Bronchial epithelial cell (primary cell): ENCODE results near the gene ZNF521. TPM values are rescaled to one million over a fixed set of nuclear protein-coding genes. Genes with fewer than 3 reads are reported as not detected.

Experiments
- DNase-seq: peaks from one replicate; pipeline ENCODE4 v3.0.0-alpha.2; 2010; ENCODE audit warnings: low read depth
- FAIRE-seq: peaks from 2 replicates; lab custom pipeline; 2011; peaks lifted over from hg19 to GRCh38; lab: Jason Lieb, UNC
- H3K27me3 ChIP-seq: 2 replicates; pipeline ENCODE4 v1.5.1; 2011; ENCODE audit warnings: low read length; ENCODE audit not compliant: control insufficient read depth, insufficient read depth
- H3K36me3 ChIP-seq: 2 replicates; pipeline ENCODE4 v1.5.1; 2011; ENCODE audit warnings: low read length; ENCODE audit not compliant: control insufficient read depth, insufficient read depth
- H3K4me3 ChIP-seq: 2 replicates; pipeline ENCODE4 v1.5.1; 2011; ENCODE audit warnings: mild to moderate bottlenecking, low read depth, low read length, control low read depth
- CTCF ChIP-seq: IDR thresholded peaks from 2 replicates; pipeline ENCODE4 v1.5.1; 2011; ENCODE audit warnings: mild to moderate bottlenecking, moderate library complexity, low read length, control low read depth, inconsistent platforms; ENCODE audit not compliant: insufficient read depth, severe bottlenecking
- total RNA-seq: library from RNA; depleted of rRNA; stranded (reverse); fragments of >200 nt; gene quantifications from 2 replicates; pipeline ENCODE4 v1.2.1, GENCODE V29; 2014

The ZNF521 gene
- total RNA-seq, 1 donor from 2014 or later = 0.53 TPM

DNA sequence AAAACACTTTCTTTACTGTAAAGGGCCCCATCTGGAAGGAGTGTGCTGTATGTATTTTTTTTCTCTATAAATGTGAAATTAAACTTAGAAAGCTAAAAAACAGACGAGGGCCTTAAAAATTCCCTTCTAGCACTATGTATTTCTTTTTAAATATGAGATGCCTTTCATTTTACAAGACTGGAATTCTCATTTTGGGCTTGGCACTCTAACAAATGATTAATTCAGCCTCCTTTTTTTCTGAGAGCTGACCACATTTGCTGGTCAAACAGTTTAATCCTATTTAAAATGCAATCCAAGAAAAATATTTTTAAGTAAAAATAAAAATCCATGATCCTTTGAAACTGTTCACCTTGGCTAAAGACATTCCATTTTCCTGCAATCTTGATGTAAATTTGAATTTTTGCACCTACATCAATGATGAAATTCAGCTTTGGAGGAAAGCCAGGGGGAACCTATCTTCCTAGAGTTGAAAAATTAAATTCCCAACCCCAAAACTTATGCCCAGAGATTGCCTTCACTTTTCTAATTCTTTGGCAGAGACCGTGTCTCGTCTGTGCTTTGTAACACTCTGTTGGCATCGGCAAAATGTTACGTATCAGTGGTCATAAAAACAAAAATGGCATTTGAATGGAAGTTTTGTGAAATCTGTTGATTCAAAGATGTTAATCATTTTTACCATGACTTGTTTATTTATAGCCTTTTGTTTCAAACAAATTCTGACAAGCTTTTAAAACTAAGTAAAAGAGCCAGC, 284.5 kb downstream of the ZNF521 start:
- no peak for TF ChIP-seq CTCF
- FAIRE-seq = no peak
- no peaks in the 10 kb centered on the region for H3K36me3 ChIP-seq
- peaks cover 2% of the 10 kb centered on the region for H3K27me3 ChIP-seq
- H3K4me3 ChIP-seq = no peak overlapping the region
- no peak for DNase-seq

GRCh38 chr18:25066516-25066915, 285.4 kb downstream of the ZNF521 start:
- TF ChIP-seq CTCF = no peak
- Histone ChIP-seq H3K36me3 (no peaks in the 10 kb centered on the region), H3K4me3 (no peak overlapping the region), H3K27me3 (peaks cover 2% of the 10 kb centered on the region)
- DNase-seq (no peak), FAIRE-seq (no peak)

DNA sequence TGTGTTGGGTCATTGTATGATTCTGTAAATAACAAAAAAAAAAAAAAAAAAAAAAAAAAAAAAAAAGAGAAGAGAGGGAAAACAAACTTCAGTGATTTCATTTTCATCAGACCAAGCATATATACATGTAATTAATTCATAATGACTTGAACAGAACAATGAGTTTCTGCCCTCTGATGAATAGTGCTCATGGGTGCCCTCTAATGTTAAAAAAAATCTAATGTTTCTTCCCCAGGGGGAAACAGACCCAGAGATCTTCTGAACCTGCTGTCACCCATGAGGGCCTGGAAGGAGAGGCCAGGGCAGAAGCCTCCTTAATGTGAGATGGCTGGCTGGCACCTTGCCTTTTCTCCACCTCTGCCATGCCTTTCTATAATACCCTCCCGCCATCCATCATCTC, 289.2 kb downstream of the ZNF521 start:
- Histone ChIP-seq H3K36me3 (no peaks in the 10 kb centered on the region), H3K27me3 (no peaks in the 10 kb centered on the region), H3K4me3 (no peak overlapping the region)
- no peak for FAIRE-seq
- no peak for DNase-seq
- peak; percentile 6 for TF ChIP-seq CTCF

DNA sequence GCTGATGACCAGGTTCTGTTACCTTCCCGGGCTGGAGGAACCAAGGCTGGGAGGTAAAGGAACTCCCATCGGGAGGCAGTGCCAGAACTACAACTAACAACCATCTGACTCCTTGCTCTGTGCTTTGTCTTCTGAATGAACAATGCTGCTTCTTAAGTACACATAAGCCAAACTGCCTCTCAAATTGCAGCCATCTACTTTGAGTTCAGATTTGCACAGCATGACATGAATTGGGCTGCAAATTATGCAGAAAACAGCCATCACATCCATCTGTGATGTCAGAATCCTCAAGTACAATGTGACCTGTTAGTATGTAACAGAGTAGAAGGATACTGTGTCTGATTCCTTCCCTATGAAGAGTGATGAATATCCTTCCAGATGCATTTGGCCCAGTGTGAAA, 290.6 kb downstream of the ZNF521 start:
- Histone ChIP-seq H3K27me3 (no peaks in the 10 kb centered on the region), H3K36me3 (no peaks in the 10 kb centered on the region), H3K4me3 (no peak overlapping the region)
- DNase-seq = no peak
- FAIRE-seq = no peak
- no peak for TF ChIP-seq CTCF

DNA sequence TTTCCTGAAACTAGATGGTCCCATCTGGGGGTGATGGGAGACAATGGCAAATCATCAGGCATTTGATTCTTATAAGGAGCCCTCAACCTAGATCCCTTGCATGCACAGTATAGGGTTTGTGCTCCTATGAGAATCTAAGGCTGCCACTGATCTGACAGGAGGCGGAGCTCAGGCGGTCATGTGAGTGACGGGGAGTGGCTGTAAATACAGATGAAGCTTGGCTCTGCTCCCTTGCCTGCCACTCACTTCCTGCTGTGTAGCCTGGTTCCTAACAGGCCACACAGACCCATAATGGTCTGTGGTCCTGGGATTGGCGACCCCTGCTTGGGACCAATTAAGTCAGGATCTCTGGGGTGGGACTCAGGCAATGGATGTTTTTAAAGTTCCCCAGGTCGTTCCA, 293.4 kb downstream of the ZNF521 start:
- DNase-seq (no peak), FAIRE-seq (no peak)
- Histone ChIP-seq H3K27me3 (no peaks in the 10 kb centered on the region), H3K36me3 (no peaks in the 10 kb centered on the region), H3K4me3 (no peak overlapping the region)
- no peak for TF ChIP-seq CTCF

DNA sequence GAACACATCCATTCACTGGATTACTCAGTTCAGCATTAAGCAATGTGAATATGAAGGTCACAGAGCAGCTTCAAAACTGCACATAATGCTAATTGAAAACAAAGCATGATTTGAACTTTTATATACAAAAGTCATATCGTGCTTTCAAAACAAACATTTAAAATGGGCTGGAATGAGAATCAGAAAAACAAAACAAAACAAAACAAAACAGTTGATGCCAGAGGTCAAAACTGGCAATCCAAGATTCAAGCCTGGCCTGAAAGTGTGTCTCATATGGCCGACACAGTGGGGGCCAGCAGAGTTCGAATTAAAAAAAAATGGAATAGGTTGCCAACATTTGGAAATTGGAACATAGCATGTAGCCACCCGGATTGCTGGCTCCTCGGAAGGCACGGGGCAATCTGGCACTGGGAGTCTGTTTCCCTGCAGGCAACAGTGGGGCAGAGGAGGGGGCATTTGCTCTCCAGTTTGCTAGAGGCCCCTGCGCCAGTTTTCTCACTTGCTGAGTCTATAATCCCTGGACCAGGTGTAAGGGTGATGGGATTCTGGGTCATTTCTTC, 294.4 kb downstream of the ZNF521 start:
- FAIRE-seq (no peak), DNase-seq (no peak)
- no peak overlapping the region for H3K4me3 ChIP-seq
- H3K27me3 ChIP-seq = no peaks in the 10 kb centered on the region
- no peak for TF ChIP-seq CTCF
- no peaks in the 10 kb centered on the region for H3K36me3 ChIP-seq
